ENCODE data around the gene IFFO2.

Gene IFFO2

GRCh38 chr1:18997508-18997907, 41.0 kb upstream of the IFFO2 start:
- Histone ChIP-seq H3K9me3 (ENCODE audit: control insufficient read depth, insufficient read depth, low read length) (no peaks in the 10 kb centered on the region), H3F3A (ENCODE audit: control insufficient read depth, insufficient read depth) (no peaks in the 10 kb centered on the region), H3K9me2 (replicated peaks; ENCODE audit: control insufficient read depth, low read length) (no peaks in the 10 kb centered on the region), H3K79me2 (ENCODE audit: control insufficient read depth, low read length) (no peaks in the 10 kb centered on the region), H3K4me1 (ENCODE audit: control insufficient read depth, low read length) (no peaks in the 10 kb centered on the region), H4K20me1 (ENCODE audit: control insufficient read depth, insufficient read depth, low read depth, low read length) (no peaks in the 10 kb centered on the region), H3K27ac (ENCODE audit: low read depth, low read length) (no peak overlapping the region), H3K4me3 (ENCODE audit: low read length) (no peak overlapping the region), H3K27me3 (ENCODE audit: control insufficient read depth, low read length) (no peaks in the 10 kb centered on the region), H3K36me3 (ENCODE audit: control insufficient read depth, low read length) (no peaks in the 10 kb centered on the region), H3K4me2 (ENCODE audit: low read length) (no peak overlapping the region)
- no peak for TF ChIP-seq CTCF (IDR thresholded peaks at IDR 0.05; ENCODE audit: low read depth, low read length, poor library complexity, severe bottlenecking)
- TF ChIP-seq EZH2phosphoT487 (IDR thresholded peaks at IDR 0.05; ENCODE audit: borderline replicate concordance, low read length) = no peak

GRCh38 chr1:18996548-18997177, 40.2 kb upstream of the IFFO2 start:
- Histone ChIP-seq H3K4me3 (ENCODE audit: low read length) (no peak overlapping the region), H3K36me3 (ENCODE audit: control insufficient read depth, low read length) (no peaks in the 10 kb centered on the region), H3K27ac (ENCODE audit: low read depth, low read length) (no peak overlapping the region), H3F3A (ENCODE audit: control insufficient read depth, insufficient read depth) (no peaks in the 10 kb centered on the region), H3K27me3 (ENCODE audit: control insufficient read depth, low read length) (no peaks in the 10 kb centered on the region), H3K79me2 (ENCODE audit: control insufficient read depth, low read length) (no peaks in the 10 kb centered on the region), H3K4me1 (ENCODE audit: control insufficient read depth, low read length) (no peaks in the 10 kb centered on the region), H3K4me2 (ENCODE audit: low read length) (no peak overlapping the region), H3K9me2 (replicated peaks; ENCODE audit: control insufficient read depth, low read length) (no peaks in the 10 kb centered on the region), H4K20me1 (ENCODE audit: control insufficient read depth, insufficient read depth, low read depth, low read length) (no peaks in the 10 kb centered on the region), H3K9me3 (ENCODE audit: control insufficient read depth, insufficient read depth, low read length) (no peaks in the 10 kb centered on the region)
- no peak for TF ChIP-seq EZH2phosphoT487 (IDR thresholded peaks at IDR 0.05; ENCODE audit: borderline replicate concordance, low read length)
- TF ChIP-seq CTCF (IDR thresholded peaks at IDR 0.05; ENCODE audit: low read depth, low read length, poor library complexity, severe bottlenecking) = no peak

- Histone ChIP-seq H3K36me3 (ENCODE audit: control insufficient read depth, low read length) (no peaks in the 10 kb centered on the region), H3K4me1 (ENCODE audit: control insufficient read depth, low read length) (no peaks in the 10 kb centered on the region), H3K27ac (ENCODE audit: low read depth, low read length) (no peak overlapping the region), H3K79me2 (ENCODE audit: control insufficient read depth, low read length) (no peaks in the 10 kb centered on the region), H4K20me1 (ENCODE audit: control insufficient read depth, insufficient read depth, low read depth, low read length) (no peaks in the 10 kb centered on the region), H3K9me3 (ENCODE audit: control insufficient read depth, insufficient read depth, low read length) (no peaks in the 10 kb centered on the region), H3F3A (ENCODE audit: control insufficient read depth, insufficient read depth) (no peaks in the 10 kb centered on the region), H3K4me2 (ENCODE audit: low read length) (no peak overlapping the region), H3K9me2 (replicated peaks; ENCODE audit: control insufficient read depth, low read length) (no peaks in the 10 kb centered on the region), H3K27me3 (ENCODE audit: control insufficient read depth, low read length) (no peaks in the 10 kb centered on the region), H3K4me3 (ENCODE audit: low read length) (no peak overlapping the region)
- no peak for TF ChIP-seq CTCF (IDR thresholded peaks at IDR 0.05; ENCODE audit: low read depth, low read length, poor library complexity, severe bottlenecking)
- no peak for TF ChIP-seq EZH2phosphoT487 (IDR thresholded peaks at IDR 0.05; ENCODE audit: borderline replicate concordance, low read length)
Observed at GRCh38 chr1:18994381-18994780, 37.9 kb upstream of the IFFO2 start.

All from DOHH2 (cell line).